Keratinocyte (primary cell): Measurements from ENCODE around the gene ZC3H7A. TPM values are rescaled to one million over a fixed set of nuclear protein-coding genes. Genes with fewer than 3 reads are reported as not detected.

Source experiments
- DNase-seq: peaks from one replicate; pipeline ENCODE4 v3.0.0-alpha.2; 2011; ENCODE audit warnings: low read depth, missing footprints, low spot score
- FAIRE-seq: peaks from 2 replicates; lab custom pipeline; 2011; peaks lifted over from hg19 to GRCh38; lab: Jason Lieb, UNC
- H2AFZ ChIP-seq: 2 replicates; pipeline ENCODE4 v1.6.0; 2012; ENCODE audit warnings: low read length, control low read depth, inconsistent platforms; ENCODE audit not compliant: control insufficient read depth
- H3K27ac ChIP-seq: 2 replicates; pipeline ENCODE4 v1.5.1; 2011; ENCODE audit warnings: low read length; ENCODE audit not compliant: control insufficient read depth, insufficient read depth
- H3K27me3 ChIP-seq: 3 replicates; pipeline ENCODE4 v1.6.0; 2011; ENCODE audit warnings: low read length; ENCODE audit not compliant: control insufficient read depth, insufficient read depth; ENCODE audit errors: extremely low read depth
- H3K36me3 ChIP-seq, 2 experiments: 2 replicates in 1 of 2; 3 replicates in 1 of 2; pipeline ENCODE4 v1.5.1; 2011; ENCODE audit warnings: low read length in 2 of 2, mild to moderate bottlenecking in 1 of 2; ENCODE audit not compliant: control insufficient read depth in 2 of 2, insufficient read depth in 2 of 2; ENCODE audit errors: extremely low read depth in 1 of 2
- H3K4me1 ChIP-seq: 3 replicates; pipeline ENCODE4 v1.5.1; 2011; ENCODE audit warnings: low read length; ENCODE audit not compliant: control insufficient read depth, insufficient read depth; ENCODE audit errors: extremely low read depth
- H3K4me2 ChIP-seq: 3 replicates; pipeline ENCODE4 v1.6.0; 2011; ENCODE audit warnings: low read depth, low read length; ENCODE audit not compliant: control insufficient read depth, insufficient read depth; ENCODE audit errors: extremely low read depth
- H3K4me3 ChIP-seq, 3 experiments: fragments of 200-600 bp in 1 of 3; sonication (generic) in 1 of 3; 2 replicates in 2 of 3; 3 replicates in 1 of 3; pipeline ENCODE4 v1.5.1; 2011 to 2016; ENCODE audit warnings: low read length in 3 of 3, mild to moderate bottlenecking in 3 of 3, control low read depth in 2 of 3, inconsistent platforms in 1 of 3, low read depth in 1 of 3, mixed read lengths in 1 of 3, mixed run types in 1 of 3, moderate library complexity in 1 of 3; ENCODE audit not compliant: control insufficient read depth in 2 of 3, insufficient read depth in 2 of 3; ENCODE audit errors: extremely low read depth in 1 of 3
- H3K79me2 ChIP-seq: 2 replicates; pipeline ENCODE4 v1.6.0; 2012; ENCODE audit warnings: low read length; ENCODE audit not compliant: control insufficient read depth, insufficient read depth
- H3K9ac ChIP-seq: 3 replicates; pipeline ENCODE4 v1.6.0; 2011; ENCODE audit warnings: low read length; ENCODE audit not compliant: control insufficient read depth, insufficient read depth; ENCODE audit errors: extremely low read depth
- H3K9me1 ChIP-seq: 3 replicates; pipeline ENCODE4 v1.6.0; 2011; ENCODE audit warnings: low read length; ENCODE audit not compliant: control insufficient read depth, insufficient read depth; ENCODE audit errors: extremely low read depth
- H3K9me3 ChIP-seq: 2 replicates; pipeline ENCODE4 v1.5.1; 2012; ENCODE audit warnings: low read depth, low read length; ENCODE audit not compliant: control insufficient read depth
- H4K20me1 ChIP-seq: 3 replicates; pipeline ENCODE4 v1.6.0; 2011; ENCODE audit warnings: low read length; ENCODE audit not compliant: control insufficient read depth, insufficient read depth; ENCODE audit errors: extremely low read depth
- EZH2 ChIP-seq: IDR thresholded peaks from one replicate; pipeline ENCODE4 v1.6.1; 2012; ENCODE audit warnings: inconsistent platforms, mild to moderate bottlenecking, low read length, moderate library complexity
- dilution Hi-C: fragments of 300-500 bp; cut with MboI; formaldehyde crosslinking; loops from one replicate; pipeline ENCODE4 v1.7.0; 2020; ENCODE audit warnings: low sequenced_read_pairs; ENCODE audit not compliant: extremely low pct_ligation_motif_present
- polyA plus RNA-seq, 5 experiments: library from polyadenylated mRNA; depleted of rRNA in 3 of 5; stranded (reverse) in 3 of 5; stranded (forward) in 1 of 5; unstranded in 1 of 5; fragments of >200 nt; gene quantifications; 1 replicate in 1 of 5; 2 replicates in 3 of 5; 3 replicates in 1 of 5; pipeline versions ENCODE4 v1.2.1 to v1.2.3, GENCODE V29; 2011 to 2012; ENCODE audit warnings: missing spikeins in 2 of 5, low read depth in 1 of 5, low replicate concordance in 1 of 5
- TF ChIP-seq, protein P1 (sequence below), 3 experiments: IDR thresholded peaks in 1 of 3; conservative IDR thresholded peaks in 1 of 3; optimal IDR thresholded peaks in 1 of 3; 2 replicates in 2 of 3; 3 replicates in 1 of 3; pipeline versions ENCODE3 to v1.5.1; 2011; ENCODE audit warnings: low read length in 3 of 3, mild to moderate bottlenecking in 3 of 3, moderate library complexity in 2 of 3, control low read depth in 1 of 3, inconsistent platforms in 1 of 3; ENCODE audit not compliant: insufficient read depth in 2 of 3; ENCODE audit errors: extremely low read depth in 1 of 3

The ZC3H7A gene
- polyA plus RNA-seq, 1 donor (not counting 4 experiments of a cell fraction or from before 2014, with no cell fraction given) = 43.9 TPM

- no peak for FAIRE-seq
- no peak for DNase-seq
- Histone ChIP-seq H3K9me1 (peaks cover 2% of the 10 kb centered on the region), H4K20me1 (peaks cover 2% of the 10 kb centered on the region), H3K4me1 (no peaks in the 10 kb centered on the region), H3K4me2 (no peak overlapping the region), H3K9me3 (no peaks in the 10 kb centered on the region), H3K9ac (no peak overlapping the region), H3K27me3 (no peaks in the 10 kb centered on the region), H3K79me2 (peaks cover 7% of the 10 kb centered on the region), H2AFZ (no peak overlapping the region), H3K27ac (no peak overlapping the region), H3K4me3 (no peak overlapping the region), H3K36me3 (peaks cover 16 to 22% of the 10 kb centered on the region in 2 experiments)
- dilution Hi-C loops = no loop called here
- no peak for TF ChIP-seq EZH2
- TF ChIP-seq, protein P1, sequence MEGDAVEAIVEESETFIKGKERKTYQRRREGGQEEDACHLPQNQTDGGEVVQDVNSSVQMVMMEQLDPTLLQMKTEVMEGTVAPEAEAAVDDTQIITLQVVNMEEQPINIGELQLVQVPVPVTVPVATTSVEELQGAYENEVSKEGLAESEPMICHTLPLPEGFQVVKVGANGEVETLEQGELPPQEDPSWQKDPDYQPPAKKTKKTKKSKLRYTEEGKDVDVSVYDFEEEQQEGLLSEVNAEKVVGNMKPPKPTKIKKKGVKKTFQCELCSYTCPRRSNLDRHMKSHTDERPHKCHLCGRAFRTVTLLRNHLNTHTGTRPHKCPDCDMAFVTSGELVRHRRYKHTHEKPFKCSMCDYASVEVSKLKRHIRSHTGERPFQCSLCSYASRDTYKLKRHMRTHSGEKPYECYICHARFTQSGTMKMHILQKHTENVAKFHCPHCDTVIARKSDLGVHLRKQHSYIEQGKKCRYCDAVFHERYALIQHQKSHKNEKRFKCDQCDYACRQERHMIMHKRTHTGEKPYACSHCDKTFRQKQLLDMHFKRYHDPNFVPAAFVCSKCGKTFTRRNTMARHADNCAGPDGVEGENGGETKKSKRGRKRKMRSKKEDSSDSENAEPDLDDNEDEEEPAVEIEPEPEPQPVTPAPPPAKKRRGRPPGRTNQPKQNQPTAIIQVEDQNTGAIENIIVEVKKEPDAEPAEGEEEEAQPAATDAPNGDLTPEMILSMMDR (optimal IDR thresholded peaks at IDR 0.05 in 1 of 3, IDR thresholded peaks at IDR 0.05 in 1 of 3, conservative IDR thresholded peaks at IDR 0.05 in 1 of 3; ENCODE audit: extremely low read depth in 1 of 3, insufficient read depth in 2 of 3, low read length in 3 of 3) = no peak
Measured at GRCh38 chr16:11707679-11708197, 89.3 kb downstream of the ZC3H7A start.

- Histone ChIP-seq H3K27me3 (no peaks in the 10 kb centered on the region), H4K20me1 (peaks cover 2% of the 10 kb centered on the region), H3K9ac (no peak overlapping the region), H3K9me1 (peaks cover 2% of the 10 kb centered on the region), H3K4me3 (no peak overlapping the region), H3K79me2 (peaks cover 9% of the 10 kb centered on the region), H2AFZ (no peak overlapping the region), H3K36me3 (peaks cover 14 to 22% of the 10 kb centered on the region in 2 experiments), H3K27ac (no peak overlapping the region), H3K4me2 (no peak overlapping the region), H3K4me1 (no peaks in the 10 kb centered on the region), H3K9me3 (no peaks in the 10 kb centered on the region)
- DNase-seq (no peak), FAIRE-seq (no peak)
- dilution Hi-C loops = no loop called here
- no peak for TF ChIP-seq EZH2
- TF ChIP-seq, protein P1 (optimal IDR thresholded peaks at IDR 0.05 in 1 of 3, IDR thresholded peaks at IDR 0.05 in 1 of 3, conservative IDR thresholded peaks at IDR 0.05 in 1 of 3; ENCODE audit: extremely low read depth in 1 of 3, insufficient read depth in 2 of 3, low read length in 3 of 3) = no peak
Measured at GRCh38 chr16:11706180-11706742, 90.8 kb downstream of the ZC3H7A start.
